Measurements from ENCODE around the gene COIL. TPM values are rescaled to one million over a fixed set of nuclear protein-coding genes. Genes with fewer than 3 reads are reported as not detected.

COIL gene
- total RNA-seq, 4 donors from 2014 or later, result 10.8 to 13.2 (median 11.4) TPM

GRCh38 chr17:56902348-56902747, 58.5 kb downstream of the COIL start:
- no peak overlapping the region for H3K27ac ChIP-seq
- DNase-seq, result no peak
- WGBS, 2 donors, result 73 to 88% methylated on average over 3 to 4 of the region's 4 CpGs
- peaks cover 0 to 2% (median 0%) of the 10 kb centered on the region in 3 donors for H3K4me1 ChIP-seq
- H3K36me3 ChIP-seq, result peaks cover 67 to 100% (median 68%) of the 10 kb centered on the region in 3 donors
- TF ChIP-seq POLR2A (IDR thresholded peaks at IDR 0.05) (no peak), CTCF (IDR thresholded peaks at IDR 0.05) (no peak)
- intact Hi-C loops (cut with DNase I), result no loop called here
- no peaks in the 10 kb centered on the region for H3K9me3 ChIP-seq
- H3K27me3 ChIP-seq, result no peaks in the 10 kb centered on the region
- H3K4me3 ChIP-seq, result no peak overlapping the region

- DNase-seq, result no peak
- no peaks in the 10 kb centered on the region for H3K4me1 ChIP-seq
These were observed 61.4 kb downstream of the COIL start for GRCh38 chr17:56899403-56899802.

GRCh38 chr17:56898874-56899273, 62.0 kb downstream of the COIL start:
- WGBS, 2 donors, result 60 to 100% methylated on average over 1 to 2 of the region's 9 CpGs
- peaks cover 61 to 100% (median 62%) of the 10 kb centered on the region in 3 donors for H3K36me3 ChIP-seq
- no peaks in the 10 kb centered on the region for H3K9me3 ChIP-seq
- no peak overlapping the region for H3K27ac ChIP-seq
- H3K27me3 ChIP-seq, result no peaks in the 10 kb centered on the region
- intact Hi-C loops (cut with DNase I), result loop anchor here (10.0 kb wide), 1 partner anchor 46 kb away; no protein-coding TSS in a partner anchor
- no peaks in the 10 kb centered on the region for H3K4me1 ChIP-seq
- no peak overlapping the region for H3K4me3 ChIP-seq
- TF ChIP-seq CTCF (IDR thresholded peaks at IDR 0.05) (no peak), POLR2A (IDR thresholded peaks at IDR 0.05) (no peak)
- no peak for DNase-seq

More at GRCh38 chr17:56899403-56899802, 61.4 kb downstream of the COIL start:
- TF ChIP-seq POLR2A (IDR thresholded peaks at IDR 0.05), result no peak
- no peak for TF ChIP-seq CTCF (IDR thresholded peaks at IDR 0.05)
- H3K9me3 ChIP-seq, result no peaks in the 10 kb centered on the region
- 92 to 97% methylated on average over 6 to 7 of the region's 7 CpGs for WGBS, 2 donors
- no peaks in the 10 kb centered on the region for H3K27me3 ChIP-seq
- peaks cover 61 to 100% (median 66%) of the 10 kb centered on the region in 3 donors for H3K36me3 ChIP-seq
- intact Hi-C loops (cut with DNase I), result loop anchor here (10.0 kb wide), 1 partner anchor 45 kb away; no protein-coding TSS in a partner anchor
- H3K4me3 ChIP-seq, result no peak overlapping the region
- H3K27ac ChIP-seq, result no peak overlapping the region

GRCh38 chr17:56897646-56898424, 63.0 kb downstream of the COIL start:
- Histone ChIP-seq H3K4me1 (no peaks in the 10 kb centered on the region), H3K27me3 (no peaks in the 10 kb centered on the region), H3K27ac (no peak overlapping the region), H3K9me3 (no peaks in the 10 kb centered on the region), H3K4me3 (no peak overlapping the region), H3K36me3 (peaks cover 60 to 100% (median 60%) of the 10 kb centered on the region in 3 donors)
- intact Hi-C loops (cut with DNase I), result loop anchor here (10.0 kb wide), 1 partner anchor 47 kb away; no protein-coding TSS in a partner anchor
- TF ChIP-seq CTCF (IDR thresholded peaks at IDR 0.05) (no peak), POLR2A (IDR thresholded peaks at IDR 0.05) (no peak)
- whole genome bisulfite sequencing, 2 donors, result 85 to 94% methylated on average over 14 of the region's 14 CpGs
- DNase-seq, result no peak

GRCh38 chr17:56896968-56897359, 63.9 kb downstream of the COIL start:
- DNase-seq, result no peak
- TF ChIP-seq POLR2A (IDR thresholded peaks at IDR 0.05) (no peak), CTCF (IDR thresholded peaks at IDR 0.05) (no peak)
- 77 to 84% methylated on average over 4 of the region's 4 CpGs for WGBS, 2 donors
- intact Hi-C loops (cut with DNase I), result loop anchor here (10.0 kb wide), 1 partner anchor 48 kb away; no protein-coding TSS in a partner anchor
- H3K9me3 ChIP-seq, result no peaks in the 10 kb centered on the region
- no peak overlapping the region for H3K4me3 ChIP-seq
- peaks cover 54 to 100% (median 58%) of the 10 kb centered on the region in 3 donors for H3K36me3 ChIP-seq
- H3K27me3 ChIP-seq, result no peaks in the 10 kb centered on the region
- H3K27ac ChIP-seq, result no peak overlapping the region
- H3K4me1 ChIP-seq, result no peaks in the 10 kb centered on the region

All from esophagus squamous epithelium (tissue), 5 donors.